ENCODE measurements around the gene SLC6A20.

- TF ChIP-seq CTCF (conservative IDR thresholded peaks at IDR 0.05), result no peak
- no peak for TF ChIP-seq ZFX (IDR thresholded peaks at IDR 0.05)
Measured at GRCh38 chr3:45705839-45706808, 90.2 kb downstream of the SLC6A20 start.
